Tongue (tissue), 3 donors: ENCODE results near the gene ELF2. TPM values are rescaled to one million over a fixed set of nuclear protein-coding genes. Genes with fewer than 3 reads are reported as not detected.
"Not testable (repeated sequence)": the region's sequence is repeated elsewhere in the genome, so short reads cannot be mapped to it uniquely, and the experiment has no call there.

Source experiments
- DNase-seq: peaks from one replicate; pipeline ENCODE4 v3.0.0-alpha.2; 2015
- small RNA-seq: library from RNA; depleted of rRNA; stranded (forward); fragments of <200 nt; gene quantifications from one replicate; pipeline ENCODE3, GENCODE V24; 2014; ENCODE audit warnings: low replicate concordance
- total RNA-seq: library from RNA; depleted of rRNA; stranded (reverse); fragments of >200 nt; gene quantifications from one replicate; pipeline ENCODE4 v1.2.3, GENCODE V29; 2014

Gene ELF2
- total RNA-seq, 1 donor from 2014 or later = 119 TPM

DNA sequence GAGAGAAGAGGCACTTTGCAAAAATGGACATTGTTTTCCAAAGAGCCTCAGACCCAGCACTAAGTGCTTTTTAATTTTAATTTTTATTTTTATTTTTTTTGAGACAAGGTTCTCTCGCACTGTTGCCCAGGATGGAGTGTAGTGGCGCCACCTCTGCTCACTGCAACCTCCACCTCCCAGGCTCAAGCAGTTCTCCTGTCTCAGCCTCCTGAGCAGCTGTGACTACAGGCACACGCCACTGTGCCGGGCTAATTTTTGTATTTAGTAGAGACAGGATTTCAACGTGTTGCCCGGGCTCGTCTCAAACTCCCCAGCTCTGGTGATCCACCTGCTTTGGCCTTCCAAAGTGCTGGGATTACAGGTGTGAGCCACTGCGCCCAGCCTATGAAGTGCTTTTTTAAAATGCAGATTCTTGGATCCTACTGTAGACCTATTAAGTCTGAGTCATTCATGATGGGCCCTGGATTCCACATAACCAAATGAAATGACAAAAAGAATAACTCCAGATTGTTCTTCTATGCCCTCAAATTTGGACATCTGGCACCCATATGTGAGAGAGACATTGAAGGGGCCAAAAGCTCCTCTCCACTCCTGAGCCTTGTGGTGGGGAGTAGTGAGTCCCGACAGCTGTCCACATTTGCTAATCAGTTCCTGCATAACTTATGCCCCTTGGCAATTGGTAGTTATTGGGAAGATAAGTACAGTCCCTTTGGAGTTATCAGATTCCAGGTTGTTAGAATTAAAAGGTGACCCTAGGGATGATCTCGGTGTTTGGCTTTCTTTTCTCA, 157.9 kb downstream of the ELF2 start:
- peak; percentile 21 for DNase-seq

DNA sequence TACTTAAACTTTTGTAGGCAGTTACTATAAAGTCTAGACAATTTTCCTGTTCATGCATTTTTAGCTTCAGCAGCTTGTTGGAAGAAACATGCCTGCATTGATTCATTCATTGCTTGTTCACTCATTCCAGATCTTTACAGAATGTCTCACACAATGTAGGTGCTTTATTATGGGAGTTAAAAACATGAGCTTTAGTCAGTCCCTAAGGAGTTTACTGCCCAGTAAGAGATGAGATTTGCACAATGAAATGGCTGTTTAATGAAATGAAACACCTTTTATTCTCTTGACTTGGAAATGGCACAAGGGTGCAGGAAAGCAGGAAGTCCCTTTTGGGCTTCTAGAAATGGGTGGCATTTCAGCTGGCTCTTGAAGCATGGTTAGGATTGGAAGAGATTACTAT, 158.5 kb downstream of the ELF2 start:
- no peak for DNase-seq

DNA sequence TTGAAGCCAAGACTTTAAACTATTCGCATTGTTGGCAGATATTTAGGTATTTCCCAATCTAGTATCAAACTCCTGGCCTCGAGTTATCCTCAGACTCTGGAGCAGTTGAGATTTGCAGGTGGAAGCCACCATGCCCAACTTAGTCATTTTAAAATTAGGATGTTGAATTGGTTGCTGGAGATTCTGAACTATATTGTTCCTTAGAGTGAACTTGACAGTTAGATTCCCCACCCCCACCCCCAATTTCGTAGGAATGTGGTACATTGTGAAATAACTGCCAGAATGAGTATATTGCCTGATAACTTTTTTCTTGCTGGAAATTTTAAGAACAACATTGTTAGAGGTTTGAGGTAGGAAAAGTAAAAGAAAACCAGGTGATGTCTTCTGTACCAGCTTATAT, 159.2 kb downstream of the ELF2 start:
- no peak for DNase-seq

DNA sequence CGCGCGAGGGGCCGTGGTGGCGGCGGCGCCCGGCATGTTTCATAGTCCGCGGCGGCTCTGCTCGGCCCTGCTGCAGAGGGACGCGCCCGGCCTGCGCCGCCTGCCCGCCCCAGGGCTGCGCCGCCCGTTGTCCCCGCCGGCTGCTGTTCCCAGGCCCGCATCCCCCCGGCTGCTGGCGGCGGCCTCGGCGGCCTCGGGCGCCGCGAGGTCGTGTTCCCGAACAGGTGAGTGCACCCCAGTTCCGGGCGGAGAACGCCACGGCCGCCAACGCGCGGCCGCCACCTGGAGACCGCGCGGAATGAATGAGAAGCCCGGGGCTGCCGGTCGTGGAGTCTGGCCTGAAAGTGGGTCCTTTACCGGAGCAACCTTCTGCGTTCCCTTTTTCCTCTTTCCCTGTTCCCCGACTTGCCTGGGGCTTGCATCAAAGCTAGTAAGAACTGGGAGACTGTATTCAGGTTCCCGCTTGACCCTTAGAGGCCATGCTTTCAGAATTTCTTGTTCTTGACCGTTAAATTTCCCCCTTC, 161.0 kb downstream of the ELF2 start:
- peak; percentile 63 for DNase-seq

DNA sequence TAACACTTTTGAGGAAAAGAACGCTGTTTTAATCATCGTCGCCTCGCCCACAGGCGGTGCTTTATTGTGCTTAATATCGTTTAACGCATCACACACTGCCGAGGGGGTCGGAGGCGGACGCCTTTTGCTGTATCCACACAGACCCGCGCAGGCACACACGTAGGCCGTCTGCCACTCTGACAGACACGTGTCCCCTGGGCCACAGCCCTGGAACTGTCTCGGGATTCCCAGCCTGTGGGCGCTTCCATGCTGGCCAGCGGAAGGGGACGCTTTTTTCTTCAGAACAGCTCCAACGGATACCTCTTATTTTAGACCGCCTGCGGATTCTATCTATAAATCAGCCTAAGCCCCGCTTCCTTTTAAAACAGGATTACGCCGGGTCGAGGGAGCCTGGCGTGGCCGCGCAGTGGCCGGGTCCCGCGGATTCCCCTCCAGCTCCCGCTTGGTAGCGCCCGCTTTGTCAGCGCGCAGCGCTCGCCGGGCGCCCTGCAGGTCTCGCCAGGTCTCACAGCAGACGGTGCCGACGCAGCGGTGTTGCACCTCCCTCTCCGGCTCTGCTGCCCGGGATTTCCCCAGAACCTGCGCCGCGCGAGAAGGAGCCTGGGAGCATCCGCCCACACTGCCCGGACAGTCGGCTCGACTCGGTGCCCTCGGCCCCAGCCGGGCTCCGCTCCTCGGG, 161.6 kb downstream of the ELF2 start, which contains the start of gene NOCT:
Gene NOCT (plus strand): TSS at position 513 of the 679 bp plus-strand sequence. CDS start 201 bp downstream, outside the sequence.
- peak; percentile 93 for DNase-seq

DNA sequence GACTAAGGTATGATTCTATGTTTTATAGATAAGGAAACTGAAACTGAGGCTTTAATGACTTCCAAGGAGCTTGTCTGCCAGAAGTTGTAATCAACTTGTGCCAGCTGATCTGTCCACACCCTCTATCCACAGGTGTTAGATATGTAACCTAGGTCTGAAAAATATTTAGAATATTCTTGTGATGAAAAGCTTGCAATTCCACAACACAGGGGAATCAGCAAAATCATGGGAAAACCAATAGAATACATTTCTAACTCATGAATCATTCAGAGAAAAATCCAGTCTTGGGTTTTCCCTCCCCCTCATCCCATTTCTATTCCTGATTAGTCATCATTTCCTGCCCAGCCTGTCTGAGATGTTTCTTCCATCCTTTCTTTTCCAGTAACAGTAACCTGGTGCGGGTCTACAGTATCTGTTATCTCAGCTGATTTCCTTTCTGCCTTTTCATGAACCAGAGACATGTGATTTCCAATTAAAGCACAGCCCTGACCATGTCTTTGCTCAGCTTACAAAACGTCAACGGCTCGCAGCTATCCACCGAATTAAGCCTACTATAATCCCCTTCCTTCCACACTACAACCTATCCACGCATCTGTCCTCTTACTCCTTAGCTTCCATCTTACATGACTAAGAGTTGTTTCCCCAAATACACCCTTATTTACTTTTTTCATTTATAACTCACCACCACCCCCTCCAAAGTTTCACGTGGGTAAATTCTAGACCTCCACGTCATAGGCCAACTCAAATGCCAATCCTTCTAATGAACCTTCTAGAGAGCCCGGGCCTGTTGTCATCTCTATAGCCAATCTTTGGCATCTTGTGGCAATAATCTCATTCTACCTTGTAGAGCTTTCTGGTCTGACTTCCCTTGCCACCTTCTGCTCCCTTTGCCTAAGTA, 162.4 kb downstream of the ELF2 start:
- peak; percentile 66 for DNase-seq

DNA sequence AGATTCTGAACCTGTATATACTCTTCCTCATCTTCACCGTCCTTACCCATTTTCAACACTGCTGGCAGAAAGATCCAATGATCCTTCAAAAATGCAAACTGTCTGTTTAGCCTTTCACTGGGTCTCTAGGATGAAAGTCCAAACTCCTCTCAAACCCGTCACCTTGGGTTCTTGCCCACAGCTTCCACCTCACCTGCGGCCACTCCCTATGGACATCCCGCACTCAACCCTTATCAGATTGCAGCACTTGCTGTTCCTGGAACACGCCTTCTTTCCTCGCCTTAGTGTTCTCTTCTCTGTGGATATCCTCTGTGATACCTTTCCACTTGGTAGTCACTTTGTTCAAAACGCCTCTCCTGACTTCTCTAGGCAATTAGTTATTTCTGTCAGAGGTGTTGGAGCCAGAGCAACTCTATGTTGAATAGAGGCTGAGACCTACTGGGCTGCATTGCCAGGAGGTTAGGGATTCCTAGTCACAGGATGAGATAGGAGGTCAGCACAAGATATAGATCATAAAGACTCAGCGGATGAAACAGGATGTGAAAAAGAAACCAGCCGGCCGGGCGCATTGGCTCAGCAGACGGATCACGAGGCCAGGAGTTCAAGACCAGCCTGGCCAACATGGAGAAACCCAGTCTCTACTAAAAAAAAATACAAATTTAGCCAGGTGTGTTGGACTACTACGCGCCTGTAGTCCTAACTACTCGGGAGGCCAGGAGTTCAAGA, 165.6 kb downstream of the ELF2 start:
- DNase-seq = no peak

DNA sequence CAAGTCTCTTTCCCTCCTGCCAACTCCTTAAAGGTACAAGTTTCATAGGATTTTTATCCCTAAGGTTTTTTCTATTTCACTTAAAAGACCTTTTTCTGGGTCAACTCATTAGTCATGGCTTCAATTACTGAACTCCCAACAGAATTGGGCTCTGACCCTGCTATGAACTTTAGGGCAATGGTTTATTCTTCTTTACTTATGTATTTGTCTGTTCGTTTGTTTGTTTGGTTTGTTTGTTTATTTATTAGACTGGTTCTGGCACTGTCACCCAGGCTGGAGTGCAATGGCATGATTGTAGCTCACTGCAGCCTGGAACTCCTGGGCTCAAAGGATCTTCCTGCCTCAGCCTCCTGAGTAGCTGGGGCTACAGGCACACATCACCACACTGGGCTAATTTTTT, 167.3 kb downstream of the ELF2 start:
- no peak for DNase-seq

DNA sequence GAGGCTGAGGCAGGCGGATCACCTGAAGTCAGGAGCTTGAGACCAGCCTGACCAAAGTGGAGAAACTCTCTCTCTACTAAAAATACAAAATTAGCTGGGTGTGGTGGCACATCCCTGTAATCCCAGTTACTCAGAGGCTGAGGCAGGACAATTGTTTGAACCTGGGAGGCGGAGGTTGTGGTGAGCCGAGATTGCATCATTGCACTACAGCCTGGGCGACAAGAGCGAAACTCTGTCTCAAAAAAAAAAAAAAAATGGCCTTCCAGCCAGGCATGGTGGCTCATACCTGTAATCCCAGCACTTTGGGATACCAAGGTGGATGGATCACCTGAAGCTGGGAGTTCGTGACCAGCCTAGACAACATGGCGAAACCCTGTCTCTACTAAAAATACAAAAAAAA, 168.7 kb downstream of the ELF2 start:
- not testable (repeated sequence) for DNase-seq

DNA sequence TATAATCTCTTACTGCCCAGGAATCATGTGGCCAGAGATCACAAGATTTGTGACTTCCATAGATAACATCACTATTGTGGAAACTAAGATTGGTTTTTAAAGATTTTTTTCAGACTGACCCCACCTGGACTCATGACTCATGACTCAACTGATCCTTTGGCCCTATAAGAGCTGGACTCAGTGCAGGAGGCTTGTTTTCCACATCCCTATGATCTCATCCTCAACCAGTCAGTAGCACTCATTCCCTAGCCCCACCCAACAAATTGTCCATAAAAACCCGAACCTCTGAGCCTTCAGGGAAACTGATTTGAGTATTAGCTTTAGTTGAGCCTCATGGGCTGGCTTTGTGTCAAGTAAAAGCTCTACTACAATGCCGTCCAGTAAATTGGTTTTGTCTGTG, 169.4 kb downstream of the ELF2 start:
- no peak for DNase-seq

Small RNAs within 50 kb of the gene (small RNA-seq; reads per million reads assigned to genes)
- gene RF00017 (not detected), gene RF00019 (not detected), gene RN7SL382P (not detected), gene RNU6-531P (not detected)

Other genes with a start within 250 kb of the ELF2 start
- gene NOCT, start 161.4 kb downstream of the ELF2 start, total RNA-seq = 11.1 TPM
- gene MGARP, start 103.0 kb upstream of the ELF2 start, total RNA-seq = not detected
- 38.9 TPM for gene NAA15, start 124.3 kb upstream of the ELF2 start, total RNA-seq
- gene NDUFC1, start 125.3 kb upstream of the ELF2 start, total RNA-seq = 42.5 TPM